ENCODE data around the gene RNF144A. TPM values are rescaled to one million over a fixed set of nuclear protein-coding genes. Genes with fewer than 3 reads are reported as not detected.

Gene RNF144A
- total and polyA plus RNA-seq, 9 donors, result 13.7 to 27.6 (median 21.5) TPM

- 100% methylated on average over 1 of the region's 3 CpGs for WGBS (ENCODE audit: insufficient coverage)
- Histone ChIP-seq H3K4me3 (ENCODE audit: low read length) (no peak overlapping the region), H3K9me3 (replicated peaks; ENCODE audit: control insufficient read depth, low read depth, low read length) (peaks cover 2% of the 10 kb centered on the region), H3K27ac (ENCODE audit: low read length) (no peak overlapping the region), H3K36me3 (ENCODE audit: control insufficient read depth, insufficient read depth, low read length) (no peaks in the 10 kb centered on the region), H3K27me3 (ENCODE audit: control insufficient read depth, insufficient read depth, low read length) (no peaks in the 10 kb centered on the region), H3K4me1 (ENCODE audit: control insufficient read depth, insufficient read depth, low read length) (peaks cover 12% of the 10 kb centered on the region)
- no peak for DNase-seq
Measured at GRCh38 chr2:7052404-7052803, 135.2 kb downstream of the RNF144A start.

- no peak overlapping the region for H3K27ac ChIP-seq (ENCODE audit: low read length)
- H3K27me3 ChIP-seq (ENCODE audit: control insufficient read depth, insufficient read depth, low read length), result no peaks in the 10 kb centered on the region
- peaks cover 12% of the 10 kb centered on the region for H3K4me1 ChIP-seq (ENCODE audit: control insufficient read depth, insufficient read depth, low read length)
- DNase-seq, result peak; percentile 71
- H3K9me3 ChIP-seq (replicated peaks; ENCODE audit: control insufficient read depth, low read depth, low read length), result peaks cover 2% of the 10 kb centered on the region
- no peak overlapping the region for H3K4me3 ChIP-seq (ENCODE audit: low read length)
- no peaks in the 10 kb centered on the region for H3K36me3 ChIP-seq (ENCODE audit: control insufficient read depth, insufficient read depth, low read length)
- 51% methylated on average over 3 of the region's 6 CpGs for WGBS (ENCODE audit: insufficient coverage)
Measured at GRCh38 chr2:7053650-7054265, 136.5 kb downstream of the RNF144A start.

GRCh38 chr2:7057865-7058400 is 140.7 kb downstream of the RNF144A start:
- no peaks in the 10 kb centered on the region for H3K36me3 ChIP-seq (ENCODE audit: control insufficient read depth, insufficient read depth, low read length)
- H3K27me3 ChIP-seq (ENCODE audit: control insufficient read depth, insufficient read depth, low read length), result no peaks in the 10 kb centered on the region
- peaks cover 2% of the 10 kb centered on the region for H3K9me3 ChIP-seq (replicated peaks; ENCODE audit: control insufficient read depth, low read depth, low read length)
- 88% methylated on average over 1 of the region's 4 CpGs for WGBS (ENCODE audit: insufficient coverage)
- no peak for DNase-seq
- no peak overlapping the region for H3K27ac ChIP-seq (ENCODE audit: low read length)
- H3K4me1 ChIP-seq (ENCODE audit: control insufficient read depth, insufficient read depth, low read length), result peaks cover 12% of the 10 kb centered on the region
- no peak overlapping the region for H3K4me3 ChIP-seq (ENCODE audit: low read length)

- 17% methylated on average over 2 of the region's 2 CpGs for WGBS (ENCODE audit: insufficient coverage)
- no peak for DNase-seq
- Histone ChIP-seq H3K4me1 (ENCODE audit: control insufficient read depth, insufficient read depth, low read length) (no peaks in the 10 kb centered on the region), H3K9me3 (replicated peaks; ENCODE audit: control insufficient read depth, low read depth, low read length) (peaks cover 5% of the 10 kb centered on the region), H3K27ac (ENCODE audit: low read length) (no peak overlapping the region), H3K27me3 (ENCODE audit: control insufficient read depth, insufficient read depth, low read length) (no peaks in the 10 kb centered on the region), H3K36me3 (ENCODE audit: control insufficient read depth, insufficient read depth, low read length) (no peaks in the 10 kb centered on the region), H3K4me3 (ENCODE audit: low read length) (no peak overlapping the region)
Measured at GRCh38 chr2:7060156-7060555, 142.9 kb downstream of the RNF144A start.

- Histone ChIP-seq H3K27me3 (ENCODE audit: control insufficient read depth, insufficient read depth, low read length) (no peaks in the 10 kb centered on the region), H3K27ac (ENCODE audit: low read length) (no peak overlapping the region), H3K4me3 (ENCODE audit: low read length) (no peak overlapping the region), H3K4me1 (ENCODE audit: control insufficient read depth, insufficient read depth, low read length) (no peaks in the 10 kb centered on the region), H3K9me3 (replicated peaks; ENCODE audit: control insufficient read depth, low read depth, low read length) (peaks cover 5% of the 10 kb centered on the region), H3K36me3 (ENCODE audit: control insufficient read depth, insufficient read depth, low read length) (no peaks in the 10 kb centered on the region)
- WGBS (ENCODE audit: insufficient coverage), result 72% methylated on average over 5 of the region's 8 CpGs
- peak; percentile 61 for DNase-seq
Measured at GRCh38 chr2:7060631-7061449, 143.6 kb downstream of the RNF144A start.

GRCh38 chr2:7061450-7061789 is 144.2 kb downstream of the RNF144A start:
- Histone ChIP-seq H3K36me3 (ENCODE audit: control insufficient read depth, insufficient read depth, low read length) (no peaks in the 10 kb centered on the region), H3K4me3 (ENCODE audit: low read length) (no peak overlapping the region), H3K9me3 (replicated peaks; ENCODE audit: control insufficient read depth, low read depth, low read length) (peaks cover 5% of the 10 kb centered on the region), H3K27me3 (ENCODE audit: control insufficient read depth, insufficient read depth, low read length) (no peaks in the 10 kb centered on the region), H3K4me1 (ENCODE audit: control insufficient read depth, insufficient read depth, low read length) (no peaks in the 10 kb centered on the region), H3K27ac (ENCODE audit: low read length) (no peak overlapping the region)
- no CpG with 5 or more reads among the region's 3 CpGs for WGBS (ENCODE audit: insufficient coverage)
- no peak for DNase-seq

GRCh38 chr2:7061921-7062320 is 144.7 kb downstream of the RNF144A start:
- H3K4me3 ChIP-seq (ENCODE audit: low read length), result no peak overlapping the region
- no peaks in the 10 kb centered on the region for H3K27me3 ChIP-seq (ENCODE audit: control insufficient read depth, insufficient read depth, low read length)
- no peaks in the 10 kb centered on the region for H3K4me1 ChIP-seq (ENCODE audit: control insufficient read depth, insufficient read depth, low read length)
- no peak for DNase-seq
- H3K27ac ChIP-seq (ENCODE audit: low read length), result no peak overlapping the region
- WGBS (ENCODE audit: insufficient coverage), result 97% methylated on average over 3 of the region's 3 CpGs
- peaks cover 5% of the 10 kb centered on the region for H3K9me3 ChIP-seq (replicated peaks; ENCODE audit: control insufficient read depth, low read depth, low read length)
- H3K36me3 ChIP-seq (ENCODE audit: control insufficient read depth, insufficient read depth, low read length), result no peaks in the 10 kb centered on the region

GRCh38 chr2:7063789-7064188 is 146.6 kb downstream of the RNF144A start:
- Histone ChIP-seq H3K4me3 (ENCODE audit: low read length) (no peak overlapping the region), H3K36me3 (ENCODE audit: control insufficient read depth, insufficient read depth, low read length) (no peaks in the 10 kb centered on the region), H3K27me3 (ENCODE audit: control insufficient read depth, insufficient read depth, low read length) (no peaks in the 10 kb centered on the region), H3K4me1 (ENCODE audit: control insufficient read depth, insufficient read depth, low read length) (no peaks in the 10 kb centered on the region), H3K9me3 (replicated peaks; ENCODE audit: control insufficient read depth, low read depth, low read length) (peaks cover 5% of the 10 kb centered on the region), H3K27ac (ENCODE audit: low read length) (no peak overlapping the region)
- WGBS (ENCODE audit: insufficient coverage), result 80% methylated on average over 1 of the region's 3 CpGs
- no peak for DNase-seq

- Histone ChIP-seq H3K27me3 (ENCODE audit: control insufficient read depth, insufficient read depth, low read length) (no peaks in the 10 kb centered on the region), H3K4me1 (ENCODE audit: control insufficient read depth, insufficient read depth, low read length) (no peaks in the 10 kb centered on the region), H3K27ac (ENCODE audit: low read length) (no peak overlapping the region), H3K36me3 (ENCODE audit: control insufficient read depth, insufficient read depth, low read length) (no peaks in the 10 kb centered on the region), H3K9me3 (replicated peaks; ENCODE audit: control insufficient read depth, low read depth, low read length) (peaks cover 5% of the 10 kb centered on the region), H3K4me3 (ENCODE audit: low read length) (no peak overlapping the region)
- no peak for DNase-seq
- WGBS (ENCODE audit: insufficient coverage), result 89% methylated on average over 3 of the region's 5 CpGs
Measured at GRCh38 chr2:7068457-7068856, 151.2 kb downstream of the RNF144A start.

- no peak for DNase-seq
- Histone ChIP-seq H3K9me3 (replicated peaks; ENCODE audit: control insufficient read depth, low read depth, low read length) (no peaks in the 10 kb centered on the region), H3K27ac (ENCODE audit: low read length) (no peak overlapping the region), H3K27me3 (ENCODE audit: control insufficient read depth, insufficient read depth, low read length) (no peaks in the 10 kb centered on the region), H3K36me3 (ENCODE audit: control insufficient read depth, insufficient read depth, low read length) (no peaks in the 10 kb centered on the region), H3K4me3 (ENCODE audit: low read length) (no peak overlapping the region), H3K4me1 (ENCODE audit: control insufficient read depth, insufficient read depth, low read length) (no peaks in the 10 kb centered on the region)
- 98% methylated on average over 5 of the region's 5 CpGs for WGBS (ENCODE audit: insufficient coverage)
Measured at GRCh38 chr2:7070483-7070882, 153.3 kb downstream of the RNF144A start.
